Fibroblast of lung (primary cell): ENCODE measurements around the gene EPG5.

Experiments
- CTCF ChIP-seq, 2 donors: IDR thresholded peaks in 1 of 2; conservative IDR thresholded peaks in 1 of 2; 1 replicate in 1 of 2; 2 replicates in 1 of 2; pipeline ENCODE4 v1.5.1; 2011 to 2012; ENCODE audit warnings: low read length in 2 of 2, control low read depth in 1 of 2, inconsistent platforms in 1 of 2, low read depth in 1 of 2, mild to moderate bottlenecking in 1 of 2
- EZH2 ChIP-seq: IDR thresholded peaks from 2 replicates; pipeline ENCODE4 v1.5.1; 2012; ENCODE audit warnings: low read length, control low read depth, mild to moderate bottlenecking; ENCODE audit errors: missing control alignments

- TF ChIP-seq CTCF (conservative IDR thresholded peaks at IDR 0.05 in 1 of 2, IDR thresholded peaks at IDR 0.05 in 1 of 2; ENCODE audit: low read depth in 1 of 2, low read length in 2 of 2) (no peak), EZH2 (no peak)
Observed at GRCh38 chr18:45880876-45881558, 86.1 kb downstream of the EPG5 start.
